ENCODE measurements around the gene FAM9A.
"Not testable (repeated sequence)": the region's sequence is repeated elsewhere in the genome, so short reads cannot be mapped to it uniquely, and the experiment has no call there.

FAM9A gene

DNA sequence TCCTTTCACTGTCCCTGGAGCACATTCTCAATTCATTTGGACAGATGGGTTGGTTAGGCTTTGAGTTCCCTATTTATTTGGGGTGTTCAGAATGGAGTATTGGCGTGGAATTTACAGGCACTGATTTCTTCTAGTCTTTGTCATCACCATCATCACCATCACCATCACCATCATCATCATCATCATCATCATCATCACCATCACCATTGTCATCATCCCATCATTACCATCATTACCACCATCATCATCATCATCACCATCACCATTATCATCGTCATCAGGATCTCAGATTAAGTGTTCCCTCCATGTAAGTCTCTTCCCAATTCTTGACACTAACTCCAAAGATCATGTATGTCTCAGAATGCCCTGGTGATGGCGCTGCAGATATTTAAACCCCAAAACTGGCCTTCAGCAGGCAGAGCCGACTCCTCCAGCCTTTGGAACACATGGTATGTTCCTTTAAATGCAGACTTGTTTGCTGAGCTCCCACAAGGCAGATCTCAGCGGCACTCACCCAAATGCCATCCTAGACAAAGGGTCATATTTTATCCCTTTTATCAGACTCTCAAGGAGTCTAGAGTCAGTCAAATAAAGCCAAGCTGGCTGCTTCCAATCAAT lies 19.8 kb upstream of the FAM9A start:
- Mint-ChIP-seq H3K4me1 (no peaks in the 10 kb centered on the region), H3K27ac (no peak overlapping the region), H3K9me3 (no peaks in the 10 kb centered on the region), H3K36me3 (no peaks in the 10 kb centered on the region), H3K4me3 (no peak overlapping the region), H3K27me3 (no peaks in the 10 kb centered on the region)

- Mint-ChIP-seq H3K9me3 (no peaks in the 10 kb centered on the region), H3K27me3 (peaks cover 2% of the 10 kb centered on the region), H3K4me1 (no peaks in the 10 kb centered on the region), H3K36me3 (no peaks in the 10 kb centered on the region), H3K27ac (no peak overlapping the region), H3K4me3 (no peak overlapping the region)
Measured at GRCh38 chrX:8815460-8816065, 14.4 kb upstream of the FAM9A start.

DNA sequence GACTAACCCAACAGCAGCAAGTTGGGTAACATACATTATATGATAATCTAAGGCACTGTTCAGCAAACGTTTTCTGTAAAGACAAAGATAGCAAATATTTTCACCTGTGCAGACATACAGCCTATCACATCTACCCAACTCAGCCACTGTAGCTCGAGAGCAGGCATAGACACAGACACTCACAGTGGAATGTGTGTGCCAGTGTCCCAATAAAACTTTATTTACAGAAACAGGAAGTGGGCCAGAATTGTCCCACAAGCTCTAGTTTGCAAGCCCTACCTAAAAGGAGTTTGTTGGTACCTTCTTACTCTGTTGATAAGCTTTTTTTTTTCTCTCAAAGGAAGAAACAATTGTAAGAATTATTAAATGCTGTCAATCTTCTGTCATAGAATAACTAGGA lies 11.9 kb upstream of the FAM9A start:
- Mint-ChIP-seq H3K4me1 (no peaks in the 10 kb centered on the region), H3K4me3 (no peak overlapping the region), H3K9me3 (no peaks in the 10 kb centered on the region), H3K36me3 (no peaks in the 10 kb centered on the region), H3K27me3 (peaks cover 2% of the 10 kb centered on the region), H3K27ac (no peak overlapping the region)

GRCh38 chrX:8811611-8812010 lies 10.4 kb upstream of the FAM9A start:
- Mint-ChIP-seq H3K4me1 (no peaks in the 10 kb centered on the region), H3K4me3 (no peak overlapping the region), H3K27ac (no peak overlapping the region), H3K27me3 (peaks cover 2% of the 10 kb centered on the region), H3K9me3 (no peaks in the 10 kb centered on the region), H3K36me3 (no peaks in the 10 kb centered on the region)

- H3K27ac Mint-ChIP-seq, result no peak overlapping the region
- no peaks in the 10 kb centered on the region for H3K9me3 Mint-ChIP-seq
- no peak overlapping the region for H3K4me3 Mint-ChIP-seq
- peaks cover 1% of the 10 kb centered on the region for H3K27me3 Mint-ChIP-seq
- no peaks in the 10 kb centered on the region for H3K36me3 Mint-ChIP-seq
- H3K4me1 Mint-ChIP-seq, result no peaks in the 10 kb centered on the region
Measured at GRCh38 chrX:8808661-8809060, 7.5 kb upstream of the FAM9A start.

GRCh38 chrX:8805974-8806373 lies 4.8 kb upstream of the FAM9A start:
- Mint-ChIP-seq H3K27me3 (peaks cover 1% of the 10 kb centered on the region), H3K9me3 (no peaks in the 10 kb centered on the region), H3K36me3 (no peaks in the 10 kb centered on the region), H3K4me1 (no peaks in the 10 kb centered on the region), H3K4me3 (no peak overlapping the region), H3K27ac (no peak overlapping the region)

DNA sequence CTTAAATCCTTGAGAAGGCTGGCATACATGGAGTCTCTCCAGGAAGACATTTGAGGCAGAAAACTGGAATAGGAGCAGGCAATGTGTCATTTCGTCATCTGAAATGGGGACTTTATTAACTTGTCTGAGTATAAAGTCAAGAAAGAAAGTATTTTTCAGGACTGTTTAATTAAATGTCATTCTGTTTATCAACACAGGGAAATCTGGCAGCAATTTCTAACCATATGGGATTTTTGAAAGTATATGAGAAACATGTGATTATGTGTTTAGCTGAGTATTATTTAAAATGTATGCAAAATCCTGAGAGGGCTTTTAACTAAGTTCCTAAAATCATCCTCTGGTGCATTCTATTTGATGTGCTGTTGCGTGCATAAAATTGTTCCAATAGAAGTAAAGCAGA lies 3.9 kb upstream of the FAM9A start:
- Mint-ChIP-seq H3K27ac (no peak overlapping the region), H3K9me3 (no peaks in the 10 kb centered on the region), H3K4me1 (no peaks in the 10 kb centered on the region), H3K27me3 (peaks cover 1% of the 10 kb centered on the region), H3K36me3 (no peaks in the 10 kb centered on the region), H3K4me3 (no peak overlapping the region)

DNA sequence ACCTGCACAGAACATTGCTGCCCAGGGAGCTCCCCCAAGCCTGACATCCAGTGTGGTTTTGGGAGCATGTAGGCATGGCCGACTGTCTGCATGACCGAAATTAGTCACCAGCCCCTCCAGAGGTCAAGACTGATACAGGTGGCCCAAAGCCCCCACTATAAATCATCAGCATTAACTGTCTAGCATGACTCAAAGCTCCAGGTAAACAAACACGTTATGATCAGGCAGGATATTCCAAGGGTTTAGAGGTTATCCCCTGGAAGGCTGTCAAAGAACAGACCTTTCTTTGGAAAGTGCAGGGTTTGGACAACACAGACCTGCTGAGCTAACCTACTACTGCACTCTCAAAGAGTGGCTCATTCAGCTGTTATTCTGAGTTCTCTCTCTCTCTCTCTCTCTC lies 2.1 kb upstream of the FAM9A start:
- Mint-ChIP-seq H3K27me3 (peaks cover 1% of the 10 kb centered on the region), H3K4me1 (no peaks in the 10 kb centered on the region), H3K4me3 (no peak overlapping the region), H3K9me3 (no peaks in the 10 kb centered on the region), H3K27ac (no peak overlapping the region), H3K36me3 (no peaks in the 10 kb centered on the region)

- H3K4me1 Mint-ChIP-seq, H3K27me3 Mint-ChIP-seq, H3K36me3 Mint-ChIP-seq, H3K4me3 Mint-ChIP-seq, H3K9me3 Mint-ChIP-seq, H3K27ac Mint-ChIP-seq: not testable (repeated sequence)
Measured at GRCh38 chrX:8800351-8800750, 832 bp downstream of the FAM9A start.

- H3K9me3 Mint-ChIP-seq, H3K27ac Mint-ChIP-seq, H3K4me1 Mint-ChIP-seq, H3K4me3 Mint-ChIP-seq, H3K36me3 Mint-ChIP-seq, H3K27me3 Mint-ChIP-seq: not testable (repeated sequence)
Measured at GRCh38 chrX:8799281-8799680, 1.9 kb downstream of the FAM9A start.

DNA sequence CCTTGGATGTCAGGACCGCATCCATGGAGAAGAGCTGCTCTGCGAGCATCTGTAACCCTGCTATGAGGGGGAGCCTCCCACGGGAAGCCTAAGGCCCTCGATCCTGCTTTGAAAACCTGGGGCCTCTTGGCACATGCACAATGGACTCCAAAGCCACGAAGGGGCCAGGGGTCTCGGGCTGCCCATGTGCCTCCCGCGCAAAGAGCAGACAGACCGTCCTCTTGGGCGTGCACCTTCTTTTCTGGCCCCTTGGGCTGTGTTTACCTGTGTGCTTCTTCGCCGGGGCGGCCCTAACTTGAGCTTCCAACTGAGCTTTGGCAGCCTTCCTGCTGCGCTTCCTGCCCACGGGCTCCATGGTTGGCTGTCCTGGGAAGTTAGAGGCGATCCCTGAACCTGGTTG lies 2.5 kb downstream of the FAM9A start:
- not testable (repeated sequence) for H3K27ac Mint-ChIP-seq, H3K27me3 Mint-ChIP-seq, H3K4me1 Mint-ChIP-seq, H3K4me3 Mint-ChIP-seq, H3K9me3 Mint-ChIP-seq, H3K36me3 Mint-ChIP-seq

GRCh38 chrX:8787119-8787518 lies 14.1 kb downstream of the FAM9A start:
- H3K9me3 Mint-ChIP-seq, H3K4me3 Mint-ChIP-seq, H3K4me1 Mint-ChIP-seq, H3K36me3 Mint-ChIP-seq, H3K27ac Mint-ChIP-seq, H3K27me3 Mint-ChIP-seq: not testable (repeated sequence)

DNA sequence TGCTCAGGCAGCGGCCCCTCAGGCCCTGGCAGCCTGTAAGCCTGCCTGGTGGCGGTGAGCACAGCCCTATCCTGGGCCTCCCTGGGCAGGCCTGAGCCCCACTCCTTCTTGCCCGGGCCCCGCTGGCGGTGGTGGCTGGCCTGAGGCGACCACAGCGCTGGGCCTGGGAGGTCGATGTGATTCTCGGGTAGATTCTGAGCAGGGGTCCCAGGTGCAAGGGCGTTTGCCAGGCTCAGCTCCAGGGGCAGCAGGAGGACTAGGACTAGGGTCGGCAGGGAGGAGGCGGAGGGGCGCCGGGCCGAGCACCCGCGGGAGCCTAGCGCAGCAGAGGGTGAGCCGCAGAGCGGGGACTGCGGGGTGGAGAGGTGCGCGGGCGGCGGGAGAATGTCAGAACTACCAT lies 17.0 kb downstream of the FAM9A start:
- H3K36me3 Mint-ChIP-seq, result no peaks in the 10 kb centered on the region
- H3K27ac Mint-ChIP-seq, result no peak overlapping the region
- peaks cover 3% of the 10 kb centered on the region for H3K4me1 Mint-ChIP-seq
- H3K27me3 Mint-ChIP-seq, result no peaks in the 10 kb centered on the region
- no peaks in the 10 kb centered on the region for H3K9me3 Mint-ChIP-seq
- H3K4me3 Mint-ChIP-seq, result no peak overlapping the region

- peaks cover 5% of the 10 kb centered on the region for H3K4me1 Mint-ChIP-seq
- no peaks in the 10 kb centered on the region for H3K9me3 Mint-ChIP-seq
- H3K27me3 Mint-ChIP-seq, result no peaks in the 10 kb centered on the region
- no peak overlapping the region for H3K4me3 Mint-ChIP-seq
- no peak overlapping the region for H3K27ac Mint-ChIP-seq
- H3K36me3 Mint-ChIP-seq, result no peaks in the 10 kb centered on the region
Measured at GRCh38 chrX:8783714-8784098, 17.5 kb downstream of the FAM9A start.

GRCh38 chrX:8783097-8783713 lies 18.0 kb downstream of the FAM9A start:
- no peaks in the 10 kb centered on the region for H3K9me3 Mint-ChIP-seq
- H3K4me3 Mint-ChIP-seq, result no peak overlapping the region
- H3K27ac Mint-ChIP-seq, result no peak overlapping the region
- H3K4me1 Mint-ChIP-seq, result peaks cover 5% of the 10 kb centered on the region
- H3K27me3 Mint-ChIP-seq, result no peaks in the 10 kb centered on the region
- no peaks in the 10 kb centered on the region for H3K36me3 Mint-ChIP-seq

GRCh38 chrX:8782595-8782994 lies 18.6 kb downstream of the FAM9A start:
- Mint-ChIP-seq H3K4me1 (peaks cover 5% of the 10 kb centered on the region), H3K27me3 (no peaks in the 10 kb centered on the region), H3K4me3 (no peak overlapping the region), H3K9me3 (no peaks in the 10 kb centered on the region), H3K36me3 (no peaks in the 10 kb centered on the region), H3K27ac (no peak overlapping the region)

GRCh38 chrX:8781921-8782320 lies 19.3 kb downstream of the FAM9A start:
- not testable (repeated sequence) for H3K36me3 Mint-ChIP-seq, H3K4me3 Mint-ChIP-seq, H3K27ac Mint-ChIP-seq, H3K27me3 Mint-ChIP-seq, H3K9me3 Mint-ChIP-seq, H3K4me1 Mint-ChIP-seq
